CD8-positive, alpha-beta memory T cell (primary cell): ENCODE results near the gene FOXK2. TPM values are rescaled to one million over a fixed set of nuclear protein-coding genes. Genes with fewer than 3 reads are reported as not detected.

Experiments
- CTCF ChIA-PET: fragments of 350-600 bp; sonication (Branson Sonifier 250); formaldehyde crosslinking; loops from one replicate; lab custom pipeline; 2021; ENCODE audit warnings: antibody characterized with exemption; lab: Charles Lee
- POLR2A ChIA-PET: fragments of 350-600 bp; sonication (Branson Sonifier 250); formaldehyde crosslinking; loops from one replicate; lab custom pipeline; 2021; ENCODE audit warnings: antibody characterized with exemption; lab: Charles Lee
- DNase-seq, 5 donors: peaks; one replicate each; pipeline versions ENCODE4 v3.0.0 to v3.0.0-alpha.2; 2020 to 2022; ENCODE audit warnings: mixed read lengths in 1 of 5
- H3K27ac ChIP-seq: one replicate; pipeline ENCODE4 v1.7.0; 2013; ENCODE audit warnings: low read depth, mild to moderate bottlenecking, low read length, moderate library complexity
- H3K27me3 ChIP-seq: 2 replicates; pipeline ENCODE4 v1.7.0; 2013; ENCODE audit warnings: low read length, mild to moderate bottlenecking; ENCODE audit not compliant: insufficient read depth, poor library complexity, severe bottlenecking
- H3K36me3 ChIP-seq: 2 replicates; pipeline ENCODE4 v1.7.0; 2013; ENCODE audit warnings: mild to moderate bottlenecking, low read length, moderate library complexity; ENCODE audit not compliant: insufficient read depth
- H3K4me1 ChIP-seq: 2 replicates; pipeline ENCODE4 v1.7.0; 2013; ENCODE audit warnings: mild to moderate bottlenecking, low read length, moderate library complexity; ENCODE audit not compliant: insufficient read depth
- H3K4me3 ChIP-seq: 2 replicates; pipeline ENCODE4 v1.7.0; 2013; ENCODE audit warnings: mild to moderate bottlenecking, low read length
- H3K9me3 ChIP-seq: 2 replicates; pipeline ENCODE4 v1.7.0; 2013; ENCODE audit warnings: mild to moderate bottlenecking, low read length
- H3K27ac Mint-ChIP-seq, 8 donors: one replicate each; pipeline ENCODE4 v1.8.0; 2020 to 2021; ENCODE audit warnings: mixed read lengths in 8 of 8, mild to moderate bottlenecking in 6 of 8, inconsistent platforms in 3 of 8, moderate library complexity in 3 of 8
- H3K27me3 Mint-ChIP-seq, 2 donors: one replicate each; pipeline ENCODE4 v1.8.0; 2020 to 2021; ENCODE audit warnings: mixed read lengths in 2 of 2, mild to moderate bottlenecking in 1 of 2, moderate library complexity in 1 of 2
- H3K36me3 Mint-ChIP-seq, 3 donors: one replicate each; pipeline ENCODE4 v1.8.0; 2020 to 2021; ENCODE audit warnings: mixed read lengths in 3 of 3, inconsistent platforms in 1 of 3, mild to moderate bottlenecking in 1 of 3
- H3K4me1 Mint-ChIP-seq, 3 donors: one replicate each; pipeline ENCODE4 v1.8.0; 2020 to 2021; ENCODE audit warnings: mixed read lengths in 3 of 3, inconsistent platforms in 1 of 3, mild to moderate bottlenecking in 1 of 3
- H3K4me3 Mint-ChIP-seq, 7 donors: one replicate each; pipeline ENCODE4 v1.8.0; 2020 to 2021; ENCODE audit warnings: mixed read lengths in 7 of 7, mild to moderate bottlenecking in 6 of 7, moderate library complexity in 4 of 7, inconsistent platforms in 2 of 7
- H3K9me3 Mint-ChIP-seq, 5 donors: one replicate each; pipeline ENCODE4 v1.8.0; 2020 to 2022; ENCODE audit warnings: mixed read lengths in 5 of 5, mild to moderate bottlenecking in 3 of 5, moderate library complexity in 2 of 5, inconsistent platforms in 1 of 5
- polyA plus RNA-seq: library from polyadenylated mRNA; unstranded; fragments of 300-500 nt; fragmentation: Illumina TruSeq; gene quantifications from one replicate; pipeline ENCODE4 v1.2.3, GENCODE V29; 2021
- total RNA-seq, 2 experiments: library from RNA; stranded (reverse); gene quantifications; one replicate each; pipeline ENCODE4 v1.2.3, GENCODE V29; 2021

The FOXK2 gene
- total and polyA plus RNA-seq, 3 experiments from 2014 or later = 8.2 to 71.2 (median 63.9) TPM

- Mint-ChIP-seq H3K4me1 (peaks cover 18 to 40% (median 27%) of the 10 kb centered on the region in 3 donors), H3K4me3 (peak overlapping the region; percentile 77 to 92 (median 82)), H3K27me3 (peaks cover 0 to 2% of the 10 kb centered on the region in 2 donors), H3K36me3 (peaks cover 1 to 28% (median 4%) of the 10 kb centered on the region in 3 donors), H3K9me3 (no peaks in the 10 kb centered on the region), H3K27ac (peak overlapping the region; percentile 34 to 96 (median 76))
- peak overlapping the region; percentile 78 for H3K4me3 ChIP-seq
- CTCF ChIA-PET = no interaction called here
- H3K27ac ChIP-seq = peak overlapping the region; percentile 90
- peak; percentile 41 to 69 (median 53) for DNase-seq
- POLR2A ChIA-PET = interaction anchor here (0.6 kb wide), 1 partner anchor 93 kb away, joined by 3 read pairs; no protein-coding TSS in a partner anchor
- H3K9me3 ChIP-seq = no peaks in the 10 kb centered on the region
- H3K36me3 ChIP-seq = peaks cover 20% of the 10 kb centered on the region
- H3K27me3 ChIP-seq = no peaks in the 10 kb centered on the region
- H3K4me1 ChIP-seq = peaks cover 26% of the 10 kb centered on the region
Measured at GRCh38 chr17:82647593-82648164, 128.1 kb downstream of the FOXK2 start.

- Mint-ChIP-seq H3K27me3 (peaks cover 0 to 2% of the 10 kb centered on the region in 2 donors), H3K36me3 (peaks cover 0 to 24% (median 4%) of the 10 kb centered on the region in 3 donors), H3K4me3 (peak within 1 kb of the TSS; percentile 77 to 92 (median 84)), H3K9me3 (no peaks in the 10 kb centered on the region), H3K27ac (peak within 1 kb of the TSS; percentile 74 to 96 (median 83)), H3K4me1 (peaks cover 18 to 37% (median 27%) of the 10 kb centered on the region in 3 donors)
- no peaks in the 10 kb centered on the region for H3K9me3 ChIP-seq
- no peaks in the 10 kb centered on the region for H3K27me3 ChIP-seq
- DNase-seq = peak; percentile 79 to 92 (median 87)
- ChIA-PET POLR2A (interaction anchor here (0.6 kb wide), 1 partner anchor 94 kb away, joined by 3 read pairs; no protein-coding TSS in a partner anchor), CTCF (no interaction called here)
- peaks cover 15% of the 10 kb centered on the region for H3K36me3 ChIP-seq
- peak within 1 kb of the TSS; percentile 90 for H3K27ac ChIP-seq
- H3K4me1 ChIP-seq = peaks cover 26% of the 10 kb centered on the region
- peak within 1 kb of the TSS; percentile 78 for H3K4me3 ChIP-seq
Measured at GRCh38 chr17:82648165-82648668, 128.7 kb downstream of the FOXK2 start, which contains the start of gene WDR45B. TSS of gene WDR45B (minus strand) at chr17:82648444. CDS start at chr17:82648340, 104 bp downstream.

- peak overlapping the region in 4 of 8 donors; percentile 35 to 79 (median 60) for H3K27ac Mint-ChIP-seq
- no peaks in the 10 kb centered on the region for H3K9me3 Mint-ChIP-seq
- H3K36me3 ChIP-seq = peaks cover 9% of the 10 kb centered on the region
- H3K9me3 ChIP-seq = no peaks in the 10 kb centered on the region
- H3K36me3 Mint-ChIP-seq = peaks cover 0 to 18% (median 3%) of the 10 kb centered on the region in 3 donors
- H3K4me1 Mint-ChIP-seq = peaks cover 18 to 35% (median 26%) of the 10 kb centered on the region in 3 donors
- peaks cover 26% of the 10 kb centered on the region for H3K4me1 ChIP-seq
- H3K27me3 ChIP-seq = no peaks in the 10 kb centered on the region
- CTCF ChIA-PET = no interaction called here
- POLR2A ChIA-PET = no interaction called here
- H3K27ac ChIP-seq = no peak overlapping the region
- H3K4me3 ChIP-seq = peak overlapping the region; percentile 28
- peak overlapping the region in 6 of 7 donors; percentile 41 to 87 (median 48) for H3K4me3 Mint-ChIP-seq
- peak in 3 of 5 donors; percentile 38 to 75 (median 53) for DNase-seq
- H3K27me3 Mint-ChIP-seq = peaks cover 0 to 2% of the 10 kb centered on the region in 2 donors
Measured at GRCh38 chr17:82648742-82649331, 129.3 kb downstream of the FOXK2 start.

GRCh38 chr17:82649501-82650261 is 130.1 kb downstream of the FOXK2 start:
- POLR2A ChIA-PET = no interaction called here
- no peaks in the 10 kb centered on the region for H3K9me3 Mint-ChIP-seq
- H3K4me1 Mint-ChIP-seq = peaks cover 17 to 26% (median 22%) of the 10 kb centered on the region in 3 donors

GRCh38 chr17:82650723-82651122 is 131.2 kb downstream of the FOXK2 start:
- POLR2A ChIA-PET = no interaction called here
- Mint-ChIP-seq H3K36me3 (peaks cover 0 to 4% (median 0%) of the 10 kb centered on the region in 3 donors), H3K27ac (peak overlapping the region in 3 of 8 donors; percentile 14 to 79 (median 56)), H3K9me3 (no peaks in the 10 kb centered on the region), H3K4me1 (peaks cover 11 to 19% (median 14%) of the 10 kb centered on the region in 3 donors), H3K4me3 (peak overlapping the region in 1 of 7 donors; percentile 54), H3K27me3 (peaks cover 0 to 1% of the 10 kb centered on the region in 2 donors)
- DNase-seq = no peak
- no peaks in the 10 kb centered on the region for H3K9me3 ChIP-seq
- no peak overlapping the region for H3K4me3 ChIP-seq
- no peaks in the 10 kb centered on the region for H3K36me3 ChIP-seq
- no peaks in the 10 kb centered on the region for H3K27me3 ChIP-seq
- no peak overlapping the region for H3K27ac ChIP-seq
- peaks cover 20% of the 10 kb centered on the region for H3K4me1 ChIP-seq
- CTCF ChIA-PET = no interaction called here

More at GRCh38 chr17:82649501-82650261, 130.1 kb downstream of the FOXK2 start:
- Histone ChIP-seq H3K4me1 (peaks cover 26% of the 10 kb centered on the region), H3K4me3 (no peak overlapping the region), H3K9me3 (no peaks in the 10 kb centered on the region), H3K36me3 (peaks cover under 1% of the 10 kb centered on the region), H3K27me3 (no peaks in the 10 kb centered on the region), H3K27ac (no peak overlapping the region)
- H3K4me3 Mint-ChIP-seq = peak overlapping the region; percentile 43 to 87 (median 50)
- peaks cover 0 to 2% of the 10 kb centered on the region in 2 donors for H3K27me3 Mint-ChIP-seq
- CTCF ChIA-PET = interaction anchor here (1.0 kb wide), 1 partner anchor 19 kb away, joined by 3 read pairs; no protein-coding TSS in a partner anchor
- peaks cover 0 to 10% (median 0%) of the 10 kb centered on the region in 3 donors for H3K36me3 Mint-ChIP-seq
- H3K27ac Mint-ChIP-seq = peak overlapping the region in 7 of 8 donors; percentile 23 to 86 (median 79)
- DNase-seq = no peak

- no peak overlapping the region for H3K27ac Mint-ChIP-seq
- ChIA-PET CTCF (interaction anchor here (0.6 kb wide), 1 partner anchor 117 kb away, joined by 3 read pairs; no protein-coding TSS in a partner anchor), POLR2A (no interaction called here)
- Histone ChIP-seq H3K4me3 (no peak overlapping the region), H3K36me3 (no peaks in the 10 kb centered on the region), H3K27me3 (no peaks in the 10 kb centered on the region), H3K27ac (no peak overlapping the region), H3K9me3 (no peaks in the 10 kb centered on the region), H3K4me1 (peaks cover 4% of the 10 kb centered on the region)
- no peaks in the 10 kb centered on the region for H3K9me3 Mint-ChIP-seq
- no peaks in the 10 kb centered on the region for H3K4me1 Mint-ChIP-seq
- no peaks in the 10 kb centered on the region for H3K27me3 Mint-ChIP-seq
- peaks cover 0 to 6% (median 3%) of the 10 kb centered on the region in 3 donors for H3K36me3 Mint-ChIP-seq
- peak overlapping the region in 1 of 7 donors; percentile 3 for H3K4me3 Mint-ChIP-seq
- DNase-seq = peak in 1 of 5 donors; percentile 31
Measured at GRCh38 chr17:82653651-82654528, 134.4 kb downstream of the FOXK2 start.
